Measurements from ENCODE around the gene PCDHB12.
"Not testable (repeated sequence)": the region's sequence is repeated elsewhere in the genome, so short reads cannot be mapped to it uniquely, and the experiment has no call there.

- TF ChIP-seq POLR2A, POLR2AphosphoS5 (IDR thresholded peaks at IDR 0.05; ENCODE audit: low read depth, low read length): not testable (repeated sequence)
Observed at GRCh38 chr5:141174291-141175104, 34.0 kb upstream of the PCDHB12 start.

Data from GM12892 (cell line).